HG03135 (cell line): ENCODE measurements around the gene RPLP1.

Source experiments
- ATAC-seq: cut with Tn5 transposase; IDR thresholded peaks from one replicate; pipeline ENCODE4 v1.9.1; 2021; ENCODE audit warnings: mild to moderate bottlenecking, moderate library complexity; ENCODE audit not compliant: unreplicated experiment

RPLP1 gene

GRCh38 chr15:69452692-69453521, at the start of gene RPLP1:
Gene RPLP1 (plus strand): TSS chr15:69452818. CDS start chr15:69452949, 131 bp downstream.
- ATAC-seq: peak; percentile 60

DNA sequence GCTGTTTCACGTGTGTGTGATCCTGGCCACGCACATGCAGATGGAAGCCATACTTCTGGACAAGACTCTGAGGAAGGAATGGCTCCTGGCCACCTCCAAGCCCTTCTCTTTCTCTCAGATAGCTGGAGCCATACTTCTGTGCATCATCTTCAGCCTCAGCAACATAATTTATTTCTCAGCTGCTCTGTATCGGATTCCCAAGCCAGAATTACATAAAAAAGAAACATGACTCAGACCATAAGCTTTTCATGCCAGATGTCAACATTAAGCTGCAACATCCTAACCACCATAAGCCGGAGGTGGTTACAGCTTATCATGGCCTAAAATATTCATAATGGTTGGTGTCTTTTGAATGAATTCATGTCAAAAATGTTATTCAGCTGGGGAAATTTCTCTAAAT, 49.0 kb upstream of the RPLP1 start:
- ATAC-seq: no peak

GRCh38 chr15:69405110-69405509, 47.5 kb upstream of the RPLP1 start:
- no peak for ATAC-seq

GRCh38 chr15:69407719-69408400, 44.8 kb upstream of the RPLP1 start:
- ATAC-seq: no peak

GRCh38 chr15:69408841-69409240, 43.8 kb upstream of the RPLP1 start:
- no peak for ATAC-seq

- ATAC-seq: no peak
Observed at GRCh38 chr15:69410248-69410874, 42.3 kb upstream of the RPLP1 start.

DNA sequence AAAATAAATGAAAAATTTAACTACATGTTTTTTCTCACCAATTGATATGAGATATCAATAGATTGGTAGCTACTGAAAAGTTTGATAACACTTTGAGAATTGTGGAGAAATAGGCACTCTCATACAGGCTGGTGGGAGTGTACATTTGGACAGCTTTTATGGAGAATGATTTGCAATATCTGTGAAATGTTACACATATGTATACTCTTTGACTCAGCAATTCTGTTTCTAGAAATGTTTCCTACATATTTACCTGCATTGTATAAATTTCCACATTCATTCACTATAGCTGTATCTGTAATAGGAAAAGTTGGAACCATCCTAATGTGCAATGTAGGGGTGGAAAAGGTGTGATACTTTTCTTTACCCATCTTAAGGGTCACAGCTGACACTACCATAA, 40.3 kb upstream of the RPLP1 start:
- ATAC-seq: no peak

GRCh38 chr15:69412701-69413100, 39.9 kb upstream of the RPLP1 start:
- ATAC-seq: no peak

- ATAC-seq: peak; percentile 91
Observed at GRCh38 chr15:69413822-69414700, 38.6 kb upstream of the RPLP1 start, which contains the start of gene KIF23. Gene KIF23 (plus strand): TSS chr15:69414349. CDS start chr15:69414466, 117 bp downstream.

GRCh38 chr15:69414701-69415167, 37.9 kb upstream of the RPLP1 start:
- peak; percentile 39 for ATAC-seq

GRCh38 chr15:69415381-69415780, 37.2 kb upstream of the RPLP1 start:
- no peak for ATAC-seq

DNA sequence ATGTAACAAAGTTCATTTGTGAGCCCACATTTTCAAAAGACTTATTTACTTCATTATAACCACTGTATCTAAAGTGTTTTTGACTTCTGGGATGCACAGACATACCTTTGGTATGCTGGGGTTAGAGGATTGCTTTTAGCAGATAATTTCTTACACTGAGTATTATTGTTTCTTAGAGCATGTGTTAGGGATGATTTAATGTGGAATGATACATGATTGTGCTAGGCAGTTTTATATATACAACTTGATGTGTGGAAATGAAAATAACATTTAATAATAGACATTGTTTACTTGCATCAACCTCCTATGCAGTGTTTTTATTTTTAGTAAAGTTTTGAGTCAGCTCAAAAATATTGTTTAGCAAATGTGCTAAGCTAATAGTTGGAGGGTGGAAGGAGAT, 35.0 kb upstream of the RPLP1 start:
- no peak for ATAC-seq

DNA sequence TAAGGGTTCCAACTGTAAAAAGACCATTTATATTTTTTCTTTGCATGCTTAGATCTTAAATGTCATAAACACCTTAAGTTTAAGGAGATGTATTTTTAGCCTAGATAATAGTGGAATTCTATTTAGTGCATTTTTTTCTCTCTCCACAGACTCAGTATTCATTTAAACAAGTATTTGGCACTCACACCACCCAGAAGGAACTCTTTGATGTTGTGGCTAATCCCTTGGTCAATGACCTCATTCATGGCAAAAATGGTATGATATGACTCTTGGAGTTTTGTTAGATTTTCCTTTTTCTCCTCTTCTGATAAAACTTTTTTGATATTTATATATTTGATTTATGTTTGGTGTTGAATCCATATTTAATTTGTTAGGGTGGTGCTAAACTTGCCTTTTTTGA, 31.1 kb upstream of the RPLP1 start:
- no peak for ATAC-seq

DNA sequence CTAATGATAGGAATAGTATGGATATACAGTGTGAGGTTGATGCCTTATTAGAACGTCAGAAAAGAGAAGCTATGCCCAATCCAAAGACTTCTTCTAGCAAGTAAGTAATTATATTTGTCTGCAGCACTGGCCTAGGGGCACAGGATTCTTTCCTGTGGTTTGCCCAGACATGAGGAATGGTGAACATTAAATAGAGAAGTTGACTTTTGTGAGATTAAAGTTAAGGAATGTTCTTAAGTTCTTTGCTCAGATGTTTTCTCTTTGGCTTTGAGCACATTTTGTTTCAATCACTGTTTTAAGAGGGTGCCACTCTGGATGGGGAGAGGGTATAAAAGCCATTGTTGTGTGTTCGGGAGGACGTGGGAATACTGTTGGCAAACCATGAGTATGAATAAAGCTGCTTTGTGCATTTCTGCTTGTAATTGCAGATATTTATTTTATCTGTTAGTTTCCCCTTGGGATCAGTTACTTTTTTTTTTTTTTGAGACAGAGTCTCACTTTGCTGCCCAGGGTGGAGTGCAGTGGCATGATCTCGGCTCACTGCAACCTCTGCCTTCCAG, 30.2 kb upstream of the RPLP1 start:
- no peak for ATAC-seq

DNA sequence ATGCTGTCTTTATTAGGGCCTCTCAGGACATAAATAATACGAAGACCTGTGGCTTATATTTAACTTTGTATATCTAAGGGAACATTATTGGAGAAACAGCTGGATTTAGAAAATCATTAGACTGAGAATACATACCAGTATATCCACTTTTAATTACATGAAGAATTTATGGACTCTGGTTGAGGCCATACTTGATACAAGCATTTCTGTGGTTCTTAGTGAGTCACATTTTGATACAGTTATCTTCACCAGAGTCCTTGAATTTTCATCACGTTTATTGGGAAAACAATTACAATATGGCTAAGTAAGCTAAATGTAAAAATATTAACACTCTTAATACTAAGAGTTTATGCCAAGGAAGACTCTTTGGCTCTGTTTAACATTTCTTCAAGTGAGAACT, 28.6 kb upstream of the RPLP1 start:
- ATAC-seq: no peak

- ATAC-seq: no peak
Observed at GRCh38 chr15:69424748-69425413, 27.7 kb upstream of the RPLP1 start.

- ATAC-seq: no peak
Observed at GRCh38 chr15:69433831-69434230, 18.8 kb upstream of the RPLP1 start.

GRCh38 chr15:69434238-69434637, 18.4 kb upstream of the RPLP1 start:
- no peak for ATAC-seq

- ATAC-seq: no peak
Observed at GRCh38 chr15:69434679-69435078, 17.9 kb upstream of the RPLP1 start.

DNA sequence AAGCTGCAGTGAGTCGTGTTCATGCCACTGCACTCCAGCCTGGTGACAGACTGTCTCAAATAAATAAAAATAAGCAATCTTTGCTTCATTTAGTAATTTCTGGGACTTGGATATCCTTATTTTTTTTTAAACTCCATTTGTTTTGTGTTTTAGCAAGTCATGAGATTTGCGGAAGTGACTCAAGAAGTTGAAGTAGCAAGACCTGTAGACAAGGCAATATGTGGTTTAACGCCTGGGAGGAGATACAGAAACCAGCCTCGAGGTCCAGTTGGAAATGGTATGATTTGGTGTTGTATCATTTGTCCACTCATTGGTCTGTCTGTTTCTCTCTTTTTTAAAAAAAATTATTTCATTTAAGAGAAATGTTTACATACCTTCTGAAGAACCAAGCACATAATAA, 16.6 kb upstream of the RPLP1 start:
- ATAC-seq: no peak
